GM18499 (cell line): ENCODE results near the gene LTBR.

Experiments used
- ATAC-seq: cut with Tn5 transposase; IDR thresholded peaks from one replicate; pipeline ENCODE4 v1.9.1; 2021; ENCODE audit warnings: moderate number of reproducible peaks; ENCODE audit not compliant: insufficient read depth, unreplicated experiment

Gene LTBR

GRCh38 chr12:6346235-6346832 is 37.6 kb upstream of the LTBR start:
- ATAC-seq = no peak

DNA sequence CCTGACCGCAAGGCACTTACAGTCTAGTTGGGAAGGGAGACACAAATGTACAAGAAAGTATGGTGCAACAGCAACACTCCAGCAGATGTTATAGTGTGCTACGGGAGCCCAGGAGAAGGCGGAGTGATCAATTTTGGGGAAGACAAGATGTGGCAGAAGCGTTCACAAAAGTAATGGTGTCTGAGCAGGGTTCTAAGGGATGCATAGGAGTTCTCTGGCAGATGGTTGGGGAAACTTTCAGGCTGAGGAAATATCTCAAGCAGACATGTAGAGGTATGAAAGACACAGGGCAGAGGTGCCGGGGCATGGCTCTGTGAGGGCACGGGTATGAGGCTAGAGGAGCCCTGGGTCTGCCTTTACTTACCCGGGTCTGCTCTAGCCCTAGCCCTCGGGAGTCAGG is 37.0 kb upstream of the LTBR start:
- no peak for ATAC-seq

DNA sequence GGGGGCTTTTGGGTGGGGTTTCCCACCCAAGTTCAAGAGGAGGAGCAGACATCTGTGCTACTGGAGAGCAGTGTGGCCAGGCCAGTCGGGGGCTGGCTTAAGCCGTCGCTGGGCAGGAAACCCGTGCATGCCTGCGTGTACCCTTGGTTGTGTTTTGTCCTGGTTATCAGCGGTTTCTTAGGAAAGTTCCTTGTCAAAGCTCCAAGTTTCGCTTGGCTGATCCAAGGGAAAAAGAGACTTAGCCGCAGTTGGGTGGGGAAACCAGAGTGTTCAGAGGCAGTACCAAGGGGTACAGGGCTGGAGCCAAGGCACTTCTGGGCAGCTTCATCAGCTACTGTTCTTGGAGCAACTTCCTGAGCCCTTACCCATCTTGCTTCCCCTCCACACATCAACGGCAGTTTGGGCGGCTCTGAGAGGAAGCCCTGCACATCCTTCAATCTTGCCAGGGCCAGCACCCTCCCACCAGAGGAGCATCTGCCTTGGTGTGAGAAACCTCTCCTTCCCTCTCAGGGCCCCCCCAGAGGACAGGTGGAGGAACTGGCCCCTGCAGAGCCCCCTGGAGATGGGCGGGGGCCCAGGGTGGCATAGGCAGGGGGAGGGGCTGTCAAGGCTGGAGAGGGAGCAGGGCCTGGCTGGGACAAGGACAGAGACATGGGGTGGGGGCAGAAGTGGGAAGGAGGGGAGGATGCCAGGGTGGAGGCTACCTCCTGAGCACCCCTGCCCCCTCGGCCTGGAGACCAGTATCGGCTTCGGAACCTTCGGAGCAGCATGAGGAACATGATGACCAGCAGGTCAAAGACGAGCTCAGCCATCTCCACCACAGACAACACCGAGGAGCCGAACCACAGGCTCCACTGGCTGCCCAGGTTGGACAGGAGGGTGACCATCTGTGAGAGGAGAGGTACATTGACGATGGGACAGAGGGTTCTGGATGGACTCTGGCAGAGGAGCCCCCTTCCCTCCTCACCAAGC is 36.3 kb upstream of the LTBR start:
- ATAC-seq = no peak

- ATAC-seq = no peak
Observed at GRCh38 chr12:6351622-6352021, 32.3 kb upstream of the LTBR start.

GRCh38 chr12:6352193-6353173 is 31.5 kb upstream of the LTBR start:
- no peak for ATAC-seq

DNA sequence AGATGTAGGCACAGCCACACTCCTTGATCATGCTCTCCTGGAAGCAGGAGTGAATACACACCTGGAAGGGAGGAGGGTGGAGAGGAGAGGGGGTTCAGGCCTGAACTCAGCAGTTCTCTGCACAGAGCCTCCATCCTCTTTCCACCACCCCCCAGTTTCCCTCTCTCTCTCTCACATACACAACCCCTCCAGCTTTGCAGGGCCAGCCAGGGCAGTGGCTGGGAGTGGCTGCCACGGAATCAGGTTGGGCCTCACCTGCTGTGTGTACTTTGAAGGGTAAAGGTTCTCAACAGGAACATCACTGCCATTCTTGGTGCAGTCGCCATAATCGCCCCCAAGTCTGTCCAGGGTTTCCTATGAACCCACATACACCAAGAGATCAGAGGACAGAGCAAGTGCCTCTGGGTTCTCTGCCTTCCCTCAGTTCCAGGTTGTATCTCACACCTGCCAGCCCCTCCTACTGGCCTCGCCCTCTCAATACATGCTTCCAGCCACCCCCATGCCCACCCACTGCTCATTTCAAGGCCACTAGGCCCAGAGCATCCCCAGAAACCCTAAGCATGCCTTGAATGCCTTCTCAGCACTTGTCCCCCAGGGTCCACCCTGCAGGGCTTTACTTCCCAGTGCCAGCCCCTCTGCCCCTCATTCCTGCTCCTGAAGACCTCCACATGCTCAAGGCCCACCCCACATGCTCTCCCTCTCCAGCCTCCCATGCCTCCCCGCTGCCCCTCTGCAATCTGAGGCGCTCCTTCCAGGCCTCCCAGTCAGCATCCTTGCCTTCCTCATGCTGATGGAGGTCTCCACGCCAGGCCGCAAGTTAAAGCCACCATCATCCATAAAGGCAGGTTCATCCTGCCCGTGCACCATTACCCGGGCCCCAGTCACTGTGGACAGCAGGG is 29.2 kb upstream of the LTBR start:
- no peak for ATAC-seq

DNA sequence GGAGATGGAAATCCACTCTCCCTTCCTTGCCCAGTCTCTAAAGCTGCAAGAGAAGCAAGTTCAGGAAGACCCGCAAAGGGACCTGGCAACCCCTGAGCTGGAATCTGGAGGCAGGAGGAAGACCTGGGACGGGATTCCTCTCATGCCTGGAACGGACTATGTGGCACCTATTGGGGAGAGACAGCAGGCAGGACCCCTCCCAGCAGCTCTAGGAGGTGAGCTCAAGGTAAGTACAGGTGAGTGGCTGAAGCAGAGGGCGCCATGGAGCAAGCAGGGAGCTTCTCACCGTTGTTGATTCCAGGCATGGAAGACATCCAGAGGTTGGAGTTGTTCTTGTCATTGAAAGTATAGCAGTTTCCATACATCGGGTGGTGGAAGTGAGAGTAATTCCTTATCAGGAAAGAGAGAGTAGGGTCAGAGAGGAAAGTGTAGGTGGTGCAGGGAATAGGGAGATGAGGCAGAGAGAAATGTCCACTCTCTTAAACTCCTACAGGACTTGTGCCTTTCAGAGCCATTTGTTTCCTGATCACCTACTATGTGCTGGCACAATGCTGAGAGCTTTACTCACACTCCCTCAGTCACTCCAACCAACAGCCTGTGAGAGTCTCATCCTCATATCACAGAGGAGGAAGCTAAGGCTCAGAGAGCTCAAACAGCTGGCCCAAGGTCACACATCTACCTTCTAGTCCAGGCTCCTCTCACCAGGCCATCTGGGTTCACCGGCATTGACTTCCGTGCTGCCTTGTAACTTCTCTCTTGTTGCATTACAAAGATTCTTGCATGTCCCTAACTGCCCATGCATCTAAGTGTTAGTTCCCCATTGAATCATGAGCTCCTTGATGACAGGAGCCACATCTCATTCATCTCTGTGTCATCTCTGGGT is 28.2 kb upstream of the LTBR start:
- no peak for ATAC-seq

GRCh38 chr12:6356374-6356820 is 27.6 kb upstream of the LTBR start:
- ATAC-seq = no peak

GRCh38 chr12:6358881-6359280 is 25.1 kb upstream of the LTBR start:
- no peak for ATAC-seq

DNA sequence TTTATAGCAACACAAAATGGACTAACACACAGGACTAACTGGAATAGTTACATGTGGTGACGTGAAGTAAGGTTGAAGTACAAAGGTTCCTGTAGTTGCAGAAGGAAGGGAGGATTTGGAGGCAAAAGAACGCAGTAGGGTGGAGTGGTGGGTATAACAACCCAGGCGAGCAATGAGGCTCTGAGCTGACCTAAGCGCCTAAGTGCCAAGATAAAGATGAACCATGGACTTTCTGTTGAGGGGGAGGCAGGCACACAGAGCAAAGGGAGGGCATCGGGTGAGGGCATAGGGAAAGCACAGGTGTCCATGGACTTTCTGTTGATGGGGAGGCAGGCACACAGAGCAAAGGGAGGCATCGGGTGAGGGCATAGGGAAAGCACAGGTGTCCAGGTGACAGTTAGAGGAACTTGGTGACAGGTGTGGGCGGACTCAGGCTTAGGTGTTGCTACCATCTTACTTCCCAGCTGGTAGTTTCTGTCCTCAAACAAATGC is 23.8 kb upstream of the LTBR start:
- ATAC-seq = no peak

DNA sequence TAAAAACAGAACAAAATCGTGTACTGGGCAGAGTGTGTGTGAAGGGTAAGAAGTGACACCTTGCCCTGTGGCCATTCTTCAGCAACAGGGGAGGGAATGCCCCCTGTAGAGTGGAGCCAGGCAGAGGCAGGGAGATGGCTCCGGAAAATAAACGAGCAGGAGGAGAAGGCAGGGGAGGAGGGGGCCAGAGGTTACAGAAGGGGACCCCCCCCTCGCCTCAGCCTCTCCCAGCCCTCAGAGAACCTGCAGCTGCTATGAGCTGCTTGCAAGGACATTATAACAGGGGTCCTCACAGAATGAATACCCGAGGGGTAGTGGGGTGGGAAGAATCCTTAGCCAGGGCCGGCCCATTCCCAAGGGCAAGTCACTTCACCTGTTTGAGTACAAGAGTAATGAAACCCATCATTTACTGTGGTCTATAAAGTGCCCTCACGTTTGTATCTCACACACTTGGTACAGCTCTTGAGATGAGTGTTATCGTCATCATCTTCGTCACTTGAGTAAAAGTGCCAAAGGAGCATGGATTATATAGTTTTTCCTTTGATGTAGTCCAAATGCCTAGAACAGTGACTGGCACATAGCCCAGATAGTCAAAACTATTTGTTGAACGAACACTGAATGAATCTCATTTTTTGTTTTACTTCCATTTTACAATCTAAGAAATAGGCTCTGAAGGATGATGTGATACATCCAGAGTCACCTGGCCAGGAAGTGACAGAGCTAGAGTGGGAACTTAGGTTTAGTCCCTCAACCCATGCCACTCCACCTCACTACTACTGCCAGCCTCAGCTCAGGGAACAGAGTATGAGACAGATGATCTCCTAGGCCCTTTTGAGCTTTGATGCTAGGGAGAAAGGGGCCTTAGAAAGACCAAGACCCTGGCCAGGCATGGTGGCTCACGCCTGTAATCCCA is 23.1 kb upstream of the LTBR start:
- no peak for ATAC-seq

DNA sequence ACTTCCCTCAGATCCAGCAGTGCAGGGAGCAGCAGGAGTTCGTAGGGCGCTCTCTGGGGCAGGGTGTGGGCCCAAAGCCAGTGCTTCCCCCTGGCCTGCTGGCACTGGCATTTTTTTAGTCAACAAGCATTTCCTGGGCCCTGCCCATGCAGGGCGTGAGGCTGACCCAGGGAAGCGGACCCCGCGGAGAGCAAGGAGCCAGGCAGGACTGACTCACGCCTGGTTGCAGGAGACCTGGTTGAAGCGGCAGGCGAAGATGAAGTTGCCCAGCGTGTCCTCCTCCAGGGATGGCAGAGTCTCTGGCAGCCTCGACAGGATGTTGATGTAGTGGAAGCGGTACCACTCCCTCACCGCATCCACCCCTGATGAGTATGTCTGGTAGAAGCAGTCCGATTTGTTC is 22.1 kb upstream of the LTBR start:
- no peak for ATAC-seq

- no peak for ATAC-seq
Observed at GRCh38 chr12:6362403-6362802, 21.6 kb upstream of the LTBR start.

DNA sequence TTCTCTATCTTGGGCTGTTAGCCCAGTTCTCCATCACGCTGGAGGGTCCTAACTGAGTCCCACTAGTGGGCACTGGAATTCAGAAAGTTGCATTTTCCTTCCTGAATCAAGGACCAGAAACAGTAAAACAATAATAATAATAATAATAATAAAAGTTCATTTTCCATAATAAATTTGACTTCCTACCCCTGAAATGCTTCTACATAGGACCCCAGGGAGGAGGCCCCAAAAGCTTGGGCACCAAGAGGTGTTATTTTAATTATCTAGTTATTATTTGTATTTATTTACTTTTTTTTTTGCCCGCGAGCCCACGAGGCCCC is 21.0 kb upstream of the LTBR start:
- no peak for ATAC-seq

GRCh38 chr12:6363330-6364043 is 20.5 kb upstream of the LTBR start:
- no peak for ATAC-seq

- ATAC-seq = no peak
Observed at GRCh38 chr12:6364044-6364374, 20.0 kb upstream of the LTBR start.
